HL-60 (cell line): Measurements from ENCODE around the gene TBCCD1.

Experiments
- DNase-seq, 2 experiments: peaks; one replicate each; pipeline ENCODE4 v3.0.0-alpha.2; 2010 to 2020; ENCODE audit warnings: low read depth in 1 of 2, low spot score in 1 of 2
- H3K27ac ChIP-seq: fragments of 250-450 bp; sonication (Bioruptor Pico); replicated peaks from 2 replicates; pipeline ENCODE4 v1.5.1; 2020; ENCODE audit warnings: mild to moderate bottlenecking, moderate library complexity
- H3K27me3 ChIP-seq: fragments of 250-450 bp; sonication (Bioruptor Pico); 2 replicates; pipeline ENCODE4 v1.5.1; 2021; ENCODE audit warnings: mild to moderate bottlenecking, moderate library complexity; ENCODE audit not compliant: insufficient read depth, poor library complexity, severe bottlenecking
- H3K4me3 ChIP-seq: replicated peaks from 2 replicates; pipeline ENCODE4 v1.5.1; 2011; ENCODE audit warnings: mild to moderate bottlenecking, control low read depth, low read length; ENCODE audit not compliant: insufficient read depth
- CTCF ChIP-seq: IDR thresholded peaks from one replicate; pipeline ENCODE4 v1.5.1; 2011; ENCODE audit warnings: low read length, control low read depth, inconsistent platforms; ENCODE audit not compliant: insufficient read depth
- GABPA ChIP-seq: IDR thresholded peaks from 2 replicates; pipeline ENCODE4 v1.6.1; 2012; ENCODE audit warnings: low read depth
- POLR2AphosphoS5 ChIP-seq: IDR thresholded peaks from 2 replicates; pipeline ENCODE4 v1.6.1; 2012; ENCODE audit warnings: low read depth
- REST ChIP-seq: IDR thresholded peaks from 2 replicates; pipeline ENCODE4 v1.6.1; 2012; ENCODE audit warnings: low read depth; ENCODE audit not compliant: insufficient replicate concordance
- SPI1 ChIP-seq: IDR thresholded peaks from 2 replicates; pipeline ENCODE4 v1.6.1; 2012; ENCODE audit warnings: low read depth, mild to moderate bottlenecking, borderline replicate concordance

The TBCCD1 gene

DNA sequence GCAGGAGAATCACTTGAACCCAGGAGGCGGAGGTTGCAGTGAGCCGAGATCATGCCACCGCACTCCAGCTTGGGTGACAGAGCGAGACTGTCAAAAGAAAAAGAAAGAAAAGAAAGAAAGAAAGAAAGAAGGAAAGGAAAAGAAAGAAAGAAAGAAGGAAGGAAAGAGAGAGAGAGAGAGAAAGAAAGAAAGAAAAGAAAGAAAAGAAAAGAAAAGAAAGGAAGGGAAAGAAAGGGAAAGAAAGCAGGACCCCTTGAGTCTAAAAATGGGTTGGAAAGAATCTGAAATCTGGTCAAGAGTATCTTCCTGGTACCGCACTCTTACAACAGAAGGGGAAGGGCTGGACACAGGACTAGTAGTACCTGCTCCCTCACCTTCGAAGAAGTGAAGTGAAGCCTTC lies 42.5 kb downstream of the TBCCD1 start:
- H3K4me3 ChIP-seq = no peak overlapping the region
- no peaks in the 10 kb centered on the region for H3K27me3 ChIP-seq
- no peak overlapping the region for H3K27ac ChIP-seq
- TF ChIP-seq GABPA = no peak
- no peak for TF ChIP-seq CTCF
- TF ChIP-seq POLR2AphosphoS5 = no peak
- TF ChIP-seq REST = no peak
- no peak for TF ChIP-seq SPI1
- DNase-seq = no peak

- no peak overlapping the region for H3K27ac ChIP-seq
- no peaks in the 10 kb centered on the region for H3K27me3 ChIP-seq
- H3K4me3 ChIP-seq = no peak overlapping the region
- no peak for TF ChIP-seq GABPA
- no peak for TF ChIP-seq CTCF
- TF ChIP-seq REST = no peak
- no peak for TF ChIP-seq SPI1
- no peak for TF ChIP-seq POLR2AphosphoS5
- no peak for DNase-seq
Observed at GRCh38 chr3:186523434-186523833, 43.7 kb downstream of the TBCCD1 start.

DNA sequence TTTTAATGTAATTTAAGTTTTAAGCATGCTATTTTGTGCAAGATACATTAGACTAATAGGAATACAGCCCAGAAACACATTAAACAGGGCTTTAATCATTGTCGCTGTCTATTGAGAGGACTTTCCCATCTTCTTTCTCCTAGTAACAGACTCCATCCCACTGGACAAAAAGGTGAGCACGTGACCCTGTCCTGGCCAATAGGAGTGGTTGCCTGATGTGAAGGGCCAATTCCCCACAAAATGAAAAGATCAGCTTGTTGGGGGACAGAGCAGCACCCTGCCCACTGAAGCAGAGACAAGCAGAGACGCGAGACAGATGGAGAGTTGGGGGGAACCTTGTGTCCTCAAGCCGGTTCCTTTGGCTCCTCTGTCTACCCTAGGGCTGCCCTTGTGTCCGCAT lies 44.1 kb downstream of the TBCCD1 start:
- TF ChIP-seq REST (no peak), POLR2AphosphoS5 (no peak), SPI1 (no peak), CTCF (no peak), GABPA (no peak)
- Histone ChIP-seq H3K27ac (no peak overlapping the region), H3K27me3 (no peaks in the 10 kb centered on the region), H3K4me3 (no peak overlapping the region)
- no peak for DNase-seq
